Stimulated activated CD4-positive, alpha-beta T cell treated with anti-CD3 and anti-CD28 coated beads, Interleukin-1b, Interleukin-23, amount 100 ng/mL, for 4 hours (primary cell): ENCODE measurements around the gene RBM11.
"Not testable (repeated sequence)": the region's sequence is repeated elsewhere in the genome, so short reads cannot be mapped to it uniquely, and the experiment has no call there.

Experiments
- DNase-seq, 2 donors: peaks; one replicate each; pipeline ENCODE4 v3.0.0-alpha.2; 2020; ENCODE audit warnings: low read depth in 2 of 2

RBM11 gene, protein sequence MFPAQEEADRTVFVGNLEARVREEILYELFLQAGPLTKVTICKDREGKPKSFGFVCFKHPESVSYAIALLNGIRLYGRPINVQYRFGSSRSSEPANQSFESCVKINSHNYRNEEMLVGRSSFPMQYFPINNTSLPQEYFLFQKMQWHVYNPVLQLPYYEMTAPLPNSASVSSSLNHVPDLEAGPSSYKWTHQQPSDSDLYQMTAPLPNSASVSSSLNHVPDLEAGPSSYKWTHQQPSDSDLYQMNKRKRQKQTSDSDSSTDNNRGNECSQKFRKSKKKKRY

GRCh38 chr21:14215971-14216641 is at the start of gene RBM11:
Gene RBM11 (plus strand): TSS chr21:14216157. CDS start chr21:14216187, 30 bp downstream.
- peak; percentile 78 to 83 for DNase-seq

- DNase-seq: not testable (repeated sequence)
Observed at GRCh38 chr21:14166463-14167223, 49.3 kb upstream of the RBM11 start.

- DNase-seq: no peak
Observed at GRCh38 chr21:14206222-14206621, 9.7 kb upstream of the RBM11 start.

GRCh38 chr21:14210738-14211137 is 5.2 kb upstream of the RBM11 start, which contains the start of gene LIPI:
Gene LIPI (minus strand): TSS chr21:14210955. CDS start chr21:14210845, 110 bp downstream.
- no peak for DNase-seq

GRCh38 chr21:14213164-14213563 is 2.8 kb upstream of the RBM11 start:
- no peak for DNase-seq

DNA sequence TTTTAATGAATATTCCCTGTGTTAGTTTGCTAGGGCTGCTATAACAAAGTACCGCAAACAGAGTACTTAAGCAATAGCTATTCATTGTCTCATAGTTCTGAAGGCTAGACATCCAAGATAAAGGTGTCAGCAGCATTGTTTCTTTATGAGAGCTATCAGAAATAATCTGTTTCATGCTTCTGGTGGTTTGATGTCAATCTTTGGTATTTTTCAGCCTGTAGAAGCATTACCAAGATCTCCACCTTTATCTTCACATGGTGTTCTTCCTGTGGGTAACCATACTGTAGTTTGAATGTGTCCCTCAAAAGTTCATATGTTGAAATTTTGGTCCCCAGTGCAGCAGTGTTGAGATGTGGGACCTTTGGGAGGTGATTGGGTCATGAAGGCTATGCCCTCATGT is 7.4 kb downstream of the RBM11 start:
- no peak for DNase-seq

- no peak for DNase-seq
Observed at GRCh38 chr21:14229399-14229798, 13.4 kb downstream of the RBM11 start.

GRCh38 chr21:14235101-14235500 is 19.1 kb downstream of the RBM11 start:
- DNase-seq: no peak

GRCh38 chr21:14236180-14236579 is 20.2 kb downstream of the RBM11 start:
- no peak for DNase-seq

DNA sequence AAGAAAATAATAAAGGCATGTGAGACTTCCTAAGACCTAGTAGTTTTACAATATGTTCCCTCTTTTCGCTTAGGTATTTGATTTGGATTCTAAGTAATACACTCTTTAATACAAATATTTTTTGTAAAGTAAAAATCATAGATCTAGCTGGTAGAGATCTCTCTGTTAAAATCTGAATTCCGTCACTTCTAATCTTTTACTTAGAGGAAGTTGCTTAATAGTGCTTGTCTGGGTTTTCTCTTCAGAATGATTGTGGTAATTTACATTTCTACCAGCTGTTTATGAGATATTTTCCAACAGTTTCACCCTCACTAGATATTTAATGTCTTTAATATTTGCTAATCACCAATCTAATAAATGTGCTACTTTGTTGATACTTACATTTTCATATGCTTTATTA is 23.3 kb downstream of the RBM11 start:
- DNase-seq: no peak

DNA sequence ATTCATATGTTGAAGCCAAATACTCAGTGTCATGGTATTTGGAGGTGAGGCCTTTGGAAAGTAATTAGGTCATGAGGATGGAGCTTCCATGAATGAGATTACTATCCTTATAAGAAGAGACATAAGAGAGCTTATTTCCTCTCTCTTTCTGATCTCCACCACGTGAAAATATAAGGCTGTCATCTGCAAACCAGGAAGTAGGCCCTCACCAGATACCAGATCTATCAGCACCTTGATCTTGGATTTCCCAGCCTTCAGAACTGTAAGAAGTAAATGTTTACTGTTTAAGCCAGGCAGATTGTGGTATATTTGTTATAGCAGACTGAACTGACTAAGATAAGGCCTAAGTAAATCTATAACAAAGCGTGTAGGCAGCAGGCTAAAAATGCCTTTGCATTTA is 25.3 kb downstream of the RBM11 start:
- DNase-seq: no peak

GRCh38 chr21:14243461-14243860 is 27.5 kb downstream of the RBM11 start:
- DNase-seq: no peak

- DNase-seq: no peak
Observed at GRCh38 chr21:14243874-14244273, 27.9 kb downstream of the RBM11 start.

DNA sequence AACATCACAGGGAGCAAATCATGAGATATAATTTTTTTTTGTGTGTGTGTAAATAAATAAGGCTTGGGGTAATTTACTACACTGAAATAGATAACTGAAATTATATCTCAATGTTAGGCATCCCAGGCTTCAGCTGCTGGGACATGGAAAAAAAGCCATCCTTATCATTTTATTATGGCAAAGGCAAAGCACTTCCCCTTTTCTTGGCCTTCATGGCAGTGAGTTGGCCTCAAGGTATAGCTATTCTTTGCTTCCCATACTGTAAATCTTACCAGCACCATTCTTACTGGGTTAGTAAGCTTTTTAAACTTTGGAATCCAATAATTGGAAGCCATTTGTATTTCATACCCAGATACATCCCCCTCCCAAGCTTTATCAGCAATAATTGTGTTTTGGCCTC is 29.0 kb downstream of the RBM11 start:
- no peak for DNase-seq

GRCh38 chr21:14245711-14246110 is 29.8 kb downstream of the RBM11 start:
- no peak for DNase-seq

DNA sequence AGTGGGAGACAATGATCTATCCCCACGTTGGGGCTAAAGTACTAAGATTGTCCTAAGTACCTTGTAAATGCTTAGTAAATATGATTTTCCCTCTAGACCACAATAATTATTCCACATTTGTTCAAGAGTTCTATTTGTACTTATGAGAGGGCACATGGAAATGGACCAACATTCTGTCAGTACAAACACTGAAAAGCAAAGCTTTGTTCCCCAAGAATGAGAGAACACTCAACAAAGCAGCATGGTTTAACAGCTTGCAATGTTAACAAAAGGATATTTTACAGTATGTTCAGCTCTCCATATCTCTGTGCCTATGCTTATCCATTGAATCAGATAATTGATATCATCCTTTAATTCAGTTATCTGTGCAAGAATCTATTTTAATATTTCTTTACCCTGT is 35.4 kb downstream of the RBM11 start:
- no peak for DNase-seq

DNA sequence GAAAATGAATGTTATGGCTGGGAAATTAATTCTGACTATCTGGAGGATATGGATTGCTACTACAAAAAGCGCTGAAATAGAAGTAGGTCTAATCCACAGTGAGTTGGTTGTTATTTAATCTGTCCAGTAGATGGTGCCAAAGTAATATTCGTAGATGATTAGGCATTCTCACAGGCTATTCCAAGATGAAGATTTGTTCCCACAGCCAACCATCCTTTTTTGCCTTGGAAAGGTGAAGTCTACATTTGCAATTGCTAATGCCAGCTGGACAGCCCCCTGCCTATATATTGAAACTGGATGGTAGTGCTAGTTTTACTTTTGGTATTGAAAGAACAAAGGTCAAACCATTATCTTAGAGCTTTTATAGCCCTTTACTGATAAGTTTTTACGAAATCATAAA is 43.8 kb downstream of the RBM11 start:
- no peak for DNase-seq

DNA sequence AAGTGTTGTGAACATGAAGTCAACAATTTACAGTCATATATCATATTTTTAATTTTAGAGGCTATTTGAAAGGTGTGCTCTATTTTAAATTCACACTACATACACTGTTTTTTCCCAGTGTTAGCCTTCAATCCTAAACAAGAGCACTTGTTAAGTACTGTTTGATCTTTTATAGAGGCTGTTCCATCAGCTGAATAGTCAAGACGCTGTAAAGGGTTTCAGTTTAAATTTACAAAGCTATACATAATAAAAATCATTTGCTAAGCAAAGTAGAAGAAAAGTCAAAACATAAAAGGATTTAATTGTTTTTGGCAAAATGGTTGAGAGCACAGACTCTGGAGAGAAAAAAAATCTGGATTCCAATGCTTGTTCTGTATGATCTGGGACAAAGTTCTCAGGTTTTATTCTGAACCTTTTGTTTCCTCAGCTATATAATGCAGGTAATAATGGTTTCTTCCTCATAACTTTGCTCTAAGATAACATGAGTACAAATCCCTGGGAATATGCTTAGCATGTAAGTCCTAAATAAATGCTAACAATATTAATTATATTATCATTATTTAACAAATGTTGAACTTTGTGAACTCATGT is 44.3 kb downstream of the RBM11 start:
- no peak for DNase-seq

- no peak for DNase-seq
Observed at GRCh38 chr21:14262039-14262438, 46.1 kb downstream of the RBM11 start.

- DNase-seq: no peak
Observed at GRCh38 chr21:14263879-14264278, 47.9 kb downstream of the RBM11 start.

DNA sequence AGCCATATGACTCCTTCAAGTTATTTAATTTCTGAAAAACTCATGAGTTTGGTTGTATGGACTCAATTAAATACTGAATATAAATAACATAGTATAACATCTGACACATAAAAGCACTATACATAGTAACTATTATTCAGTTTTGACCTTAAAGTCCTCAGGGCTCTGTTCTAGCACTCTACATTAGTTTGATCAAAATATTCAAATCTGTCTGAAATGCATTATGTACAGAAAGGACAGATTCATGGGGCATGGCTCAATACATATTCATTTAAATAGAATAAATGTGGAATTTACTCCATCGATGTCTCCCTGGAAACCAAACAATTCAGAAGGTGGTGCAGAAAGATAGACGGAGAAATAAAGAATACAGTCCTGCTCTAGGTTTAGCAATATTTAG is 49.1 kb downstream of the RBM11 start:
- no peak for DNase-seq

DNA sequence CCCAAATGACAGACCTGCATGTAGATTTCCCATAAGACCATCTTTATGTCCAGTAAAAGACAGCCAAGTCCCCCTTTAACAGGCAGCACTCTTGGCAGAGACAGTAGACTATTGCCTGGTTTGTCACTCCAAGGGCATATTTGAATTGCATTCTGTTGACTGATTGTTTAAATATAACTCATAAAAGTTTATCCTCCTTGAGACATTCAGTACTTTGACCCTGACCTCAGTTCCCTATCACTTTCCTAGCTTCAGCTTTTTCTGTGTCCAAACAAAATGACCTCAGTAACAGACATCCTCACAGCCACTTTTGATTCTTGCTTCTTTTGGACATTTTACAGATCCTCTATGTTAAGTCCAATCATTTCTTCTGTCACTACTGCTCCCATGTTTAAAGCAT is 51.1 kb downstream of the RBM11 start:
- DNase-seq: no peak
